Measurements from ENCODE around the gene TSPEAR. TPM values are rescaled to one million over a fixed set of nuclear protein-coding genes. Genes with fewer than 3 reads are reported as not detected.
"Not testable (repeated sequence)": the region's sequence is repeated elsewhere in the genome, so short reads cannot be mapped to it uniquely, and the experiment has no call there.

The TSPEAR gene
- total and polyA plus RNA-seq, 9 of the 15 experiments (the other 6 are each of a cell fraction or from before 2014, with no cell fraction given) = not detected

DNA sequence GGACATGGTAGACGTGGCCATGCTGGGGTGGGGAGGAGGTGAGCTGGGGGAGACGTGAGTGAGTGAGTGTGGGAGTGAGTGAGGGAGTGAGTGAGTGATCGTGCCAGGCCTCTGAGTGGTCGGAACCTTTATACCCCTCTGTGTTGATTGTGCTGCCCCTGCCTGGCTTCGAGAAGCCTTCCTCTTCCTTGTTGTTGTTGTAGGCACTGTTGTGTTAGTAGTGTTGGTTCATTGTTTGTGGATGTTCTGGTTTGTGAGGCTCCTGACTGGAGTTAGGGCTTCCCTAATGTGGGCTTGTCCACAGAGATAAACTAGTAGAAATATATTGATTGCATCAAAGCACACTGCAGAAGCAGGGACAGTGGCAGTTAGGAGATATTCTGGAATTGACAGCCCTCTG, 152.7 kb downstream of the TSPEAR start, which contains the start of gene KRTAP10-3 (continued):
- TF ChIP-seq, protein P1, sequence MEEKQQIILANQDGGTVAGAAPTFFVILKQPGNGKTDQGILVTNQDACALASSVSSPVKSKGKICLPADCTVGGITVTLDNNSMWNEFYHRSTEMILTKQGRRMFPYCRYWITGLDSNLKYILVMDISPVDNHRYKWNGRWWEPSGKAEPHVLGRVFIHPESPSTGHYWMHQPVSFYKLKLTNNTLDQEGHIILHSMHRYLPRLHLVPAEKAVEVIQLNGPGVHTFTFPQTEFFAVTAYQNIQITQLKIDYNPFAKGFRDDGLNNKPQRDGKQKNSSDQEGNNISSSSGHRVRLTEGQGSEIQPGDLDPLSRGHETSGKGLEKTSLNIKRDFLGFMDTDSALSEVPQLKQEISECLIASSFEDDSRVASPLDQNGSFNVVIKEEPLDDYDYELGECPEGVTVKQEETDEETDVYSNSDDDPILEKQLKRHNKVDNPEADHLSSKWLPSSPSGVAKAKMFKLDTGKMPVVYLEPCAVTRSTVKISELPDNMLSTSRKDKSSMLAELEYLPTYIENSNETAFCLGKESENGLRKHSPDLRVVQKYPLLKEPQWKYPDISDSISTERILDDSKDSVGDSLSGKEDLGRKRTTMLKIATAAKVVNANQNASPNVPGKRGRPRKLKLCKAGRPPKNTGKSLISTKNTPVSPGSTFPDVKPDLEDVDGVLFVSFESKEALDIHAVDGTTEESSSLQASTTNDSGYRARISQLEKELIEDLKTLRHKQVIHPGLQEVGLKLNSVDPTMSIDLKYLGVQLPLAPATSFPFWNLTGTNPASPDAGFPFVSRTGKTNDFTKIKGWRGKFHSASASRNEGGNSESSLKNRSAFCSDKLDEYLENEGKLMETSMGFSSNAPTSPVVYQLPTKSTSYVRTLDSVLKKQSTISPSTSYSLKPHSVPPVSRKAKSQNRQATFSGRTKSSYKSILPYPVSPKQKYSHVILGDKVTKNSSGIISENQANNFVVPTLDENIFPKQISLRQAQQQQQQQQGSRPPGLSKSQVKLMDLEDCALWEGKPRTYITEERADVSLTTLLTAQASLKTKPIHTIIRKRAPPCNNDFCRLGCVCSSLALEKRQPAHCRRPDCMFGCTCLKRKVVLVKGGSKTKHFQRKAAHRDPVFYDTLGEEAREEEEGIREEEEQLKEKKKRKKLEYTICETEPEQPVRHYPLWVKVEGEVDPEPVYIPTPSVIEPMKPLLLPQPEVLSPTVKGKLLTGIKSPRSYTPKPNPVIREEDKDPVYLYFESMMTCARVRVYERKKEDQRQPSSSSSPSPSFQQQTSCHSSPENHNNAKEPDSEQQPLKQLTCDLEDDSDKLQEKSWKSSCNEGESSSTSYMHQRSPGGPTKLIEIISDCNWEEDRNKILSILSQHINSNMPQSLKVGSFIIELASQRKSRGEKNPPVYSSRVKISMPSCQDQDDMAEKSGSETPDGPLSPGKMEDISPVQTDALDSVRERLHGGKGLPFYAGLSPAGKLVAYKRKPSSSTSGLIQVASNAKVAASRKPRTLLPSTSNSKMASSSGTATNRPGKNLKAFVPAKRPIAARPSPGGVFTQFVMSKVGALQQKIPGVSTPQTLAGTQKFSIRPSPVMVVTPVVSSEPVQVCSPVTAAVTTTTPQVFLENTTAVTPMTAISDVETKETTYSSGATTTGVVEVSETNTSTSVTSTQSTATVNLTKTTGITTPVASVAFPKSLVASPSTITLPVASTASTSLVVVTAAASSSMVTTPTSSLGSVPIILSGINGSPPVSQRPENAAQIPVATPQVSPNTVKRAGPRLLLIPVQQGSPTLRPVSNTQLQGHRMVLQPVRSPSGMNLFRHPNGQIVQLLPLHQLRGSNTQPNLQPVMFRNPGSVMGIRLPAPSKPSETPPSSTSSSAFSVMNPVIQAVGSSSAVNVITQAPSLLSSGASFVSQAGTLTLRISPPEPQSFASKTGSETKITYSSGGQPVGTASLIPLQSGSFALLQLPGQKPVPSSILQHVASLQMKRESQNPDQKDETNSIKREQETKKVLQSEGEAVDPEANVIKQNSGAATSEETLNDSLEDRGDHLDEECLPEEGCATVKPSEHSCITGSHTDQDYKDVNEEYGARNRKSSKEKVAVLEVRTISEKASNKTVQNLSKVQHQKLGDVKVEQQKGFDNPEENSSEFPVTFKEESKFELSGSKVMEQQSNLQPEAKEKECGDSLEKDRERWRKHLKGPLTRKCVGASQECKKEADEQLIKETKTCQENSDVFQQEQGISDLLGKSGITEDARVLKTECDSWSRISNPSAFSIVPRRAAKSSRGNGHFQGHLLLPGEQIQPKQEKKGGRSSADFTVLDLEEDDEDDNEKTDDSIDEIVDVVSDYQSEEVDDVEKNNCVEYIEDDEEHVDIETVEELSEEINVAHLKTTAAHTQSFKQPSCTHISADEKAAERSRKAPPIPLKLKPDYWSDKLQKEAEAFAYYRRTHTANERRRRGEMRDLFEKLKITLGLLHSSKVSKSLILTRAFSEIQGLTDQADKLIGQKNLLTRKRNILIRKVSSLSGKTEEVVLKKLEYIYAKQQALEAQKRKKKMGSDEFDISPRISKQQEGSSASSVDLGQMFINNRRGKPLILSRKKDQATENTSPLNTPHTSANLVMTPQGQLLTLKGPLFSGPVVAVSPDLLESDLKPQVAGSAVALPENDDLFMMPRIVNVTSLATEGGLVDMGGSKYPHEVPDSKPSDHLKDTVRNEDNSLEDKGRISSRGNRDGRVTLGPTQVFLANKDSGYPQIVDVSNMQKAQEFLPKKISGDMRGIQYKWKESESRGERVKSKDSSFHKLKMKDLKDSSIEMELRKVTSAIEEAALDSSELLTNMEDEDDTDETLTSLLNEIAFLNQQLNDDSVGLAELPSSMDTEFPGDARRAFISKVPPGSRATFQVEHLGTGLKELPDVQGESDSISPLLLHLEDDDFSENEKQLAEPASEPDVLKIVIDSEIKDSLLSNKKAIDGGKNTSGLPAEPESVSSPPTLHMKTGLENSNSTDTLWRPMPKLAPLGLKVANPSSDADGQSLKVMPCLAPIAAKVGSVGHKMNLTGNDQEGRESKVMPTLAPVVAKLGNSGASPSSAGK (IDR thresholded peaks at IDR 0.05) = no peak
- TF ChIP-seq HDAC6 (IDR thresholded peaks at IDR 0.05; ENCODE audit: low read depth, low read length) = no peak
- TF ChIP-seq, protein P2, sequence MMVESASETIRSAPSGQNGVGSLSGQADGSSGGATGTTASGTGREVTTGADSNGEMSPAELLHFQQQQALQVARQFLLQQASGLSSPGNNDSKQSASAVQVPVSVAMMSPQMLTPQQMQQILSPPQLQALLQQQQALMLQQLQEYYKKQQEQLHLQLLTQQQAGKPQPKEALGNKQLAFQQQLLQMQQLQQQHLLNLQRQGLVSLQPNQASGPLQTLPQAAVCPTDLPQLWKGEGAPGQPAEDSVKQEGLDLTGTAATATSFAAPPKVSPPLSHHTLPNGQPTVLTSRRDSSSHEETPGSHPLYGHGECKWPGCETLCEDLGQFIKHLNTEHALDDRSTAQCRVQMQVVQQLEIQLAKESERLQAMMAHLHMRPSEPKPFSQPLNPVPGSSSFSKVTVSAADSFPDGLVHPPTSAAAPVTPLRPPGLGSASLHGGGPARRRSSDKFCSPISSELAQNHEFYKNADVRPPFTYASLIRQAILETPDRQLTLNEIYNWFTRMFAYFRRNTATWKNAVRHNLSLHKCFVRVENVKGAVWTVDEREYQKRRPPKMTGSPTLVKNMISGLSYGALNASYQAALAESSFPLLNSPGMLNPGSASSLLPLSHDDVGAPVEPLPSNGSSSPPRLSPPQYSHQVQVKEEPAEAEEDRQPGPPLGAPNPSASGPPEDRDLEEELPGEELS (CRISPR knock-in tag; IDR thresholded peaks at IDR 0.05; ENCODE audit: borderline replicate concordance) = no peak

DNA sequence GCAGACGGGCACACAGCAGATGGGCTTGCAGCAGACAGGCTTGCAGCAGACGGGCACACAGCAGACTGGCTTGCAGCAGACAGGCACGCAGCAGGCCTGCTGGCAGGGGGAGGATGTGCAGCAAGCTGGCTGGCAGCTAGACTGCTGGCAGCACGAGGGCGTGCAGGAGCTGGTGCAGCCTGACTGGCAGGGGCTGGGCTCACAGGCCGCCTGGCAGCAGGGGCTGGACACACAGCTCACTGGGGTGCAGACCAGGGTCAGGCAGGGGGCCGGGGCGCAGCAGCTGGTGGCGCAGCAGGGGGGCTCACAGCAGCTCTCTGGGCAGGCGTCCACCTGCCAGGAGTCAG, 153.1 kb downstream of the TSPEAR start:
- H3K4me2 ChIP-seq (ENCODE audit: insufficient read depth, low read length); H3K4me1 ChIP-seq (replicated peaks in 1 of 2; ENCODE audit: control insufficient read depth in 2 of 2, insufficient read depth in 2 of 2, low read length in 2 of 2); DNase-seq (ENCODE audit: extremely low read depth in 1 of 4, low spot score in 3 of 4); H3K79me2 ChIP-seq (ENCODE audit: control insufficient read depth, insufficient read depth, low read length); H3K9ac ChIP-seq (ENCODE audit: insufficient read depth in 1 of 2, low read depth in 2 of 2, low read length in 2 of 2); CTCF ChIA-PET (ENCODE audit: low intra/inter-chr PET ratio); H4K20me1 ChIP-seq (replicated peaks; ENCODE audit: control insufficient read depth, insufficient read depth, low read length); in situ Hi-C loops (cut with MboI); POLR2A ChIA-PET; H3K4me3 ChIP-seq; BruUV-seq (replicated peaks); ATAC-seq; intact Hi-C loops (cut with micrococcal nuclease); H3K36me3 ChIP-seq (ENCODE audit: control insufficient read depth, insufficient read depth, low read length); H2AFZ ChIP-seq (ENCODE audit: low read depth, low read length); H3K9me1 ChIP-seq (ENCODE audit: control insufficient read depth, insufficient read depth, low read length); H3K9me3 ChIP-seq (replicated peaks; ENCODE audit: control insufficient read depth, insufficient read depth, low read depth, low read length); FAIRE-seq; H3K27ac ChIP-seq (ENCODE audit: extremely low read depth, low read depth, low read length): not testable (repeated sequence)
- WGBS (ENCODE audit: insufficient coverage, low coverage, missing lambda C conversion rate) = 2% methylated on average over 5 of the region's 10 CpGs
- peaks cover 33 to 46% of the 10 kb centered on the region in 2 experiments for H3K27me3 ChIP-seq (ENCODE audit: control insufficient read depth in 2 of 2, insufficient read depth in 2 of 2, low read length in 2 of 2)
